Measurements from ENCODE around the gene YY2. TPM values are rescaled to one million over a fixed set of nuclear protein-coding genes. Genes with fewer than 3 reads are reported as not detected.
A peak's percentile ranks its signal among the peaks of the same experiment; 100 is the strongest.

Gene YY2
- total and polyA plus RNA-seq, 2 experiments from 2014 or later, result 1.2 to 1.5 TPM

DNA sequence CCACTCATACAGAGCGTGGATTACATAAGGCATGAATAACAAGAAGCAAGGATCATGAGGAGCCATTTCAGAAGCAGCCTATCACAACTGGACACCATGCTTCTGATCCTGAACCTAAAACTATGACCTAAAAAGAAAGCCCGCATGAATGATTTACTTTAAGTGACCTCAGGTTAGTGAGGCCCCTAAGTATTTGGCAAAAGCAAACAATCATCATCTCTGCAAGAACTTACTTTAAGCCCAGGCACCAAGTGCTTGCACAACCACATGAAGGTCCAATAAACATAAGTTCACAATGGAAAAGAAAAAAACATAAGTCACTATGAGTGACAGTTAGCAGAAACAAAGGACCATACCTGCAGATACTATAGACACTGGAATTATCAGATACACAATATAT is 24.3 kb upstream of the YY2 start:
- Histone ChIP-seq H3K9me3 (ENCODE audit: low read depth) (no peaks in the 10 kb centered on the region), H3K27ac (peak overlapping the region; percentile 54), H3K4me3 (no peak overlapping the region), H3K4me1 (ENCODE audit: insufficient read depth) (no peaks in the 10 kb centered on the region), H3K9me2 (replicated peaks; ENCODE audit: insufficient read depth) (no peaks in the 10 kb centered on the region), H3K27me3 (no peaks in the 10 kb centered on the region), H3K79me2 (no peaks in the 10 kb centered on the region), H3K4me2 (no peak overlapping the region), H3K36me3 (replicated peaks; ENCODE audit: insufficient read depth, low read depth) (no peaks in the 10 kb centered on the region), H2AFZ (no peak overlapping the region), H4K20me1 (ENCODE audit: insufficient read depth, poor library complexity, severe bottlenecking) (no peaks in the 10 kb centered on the region)
- DNase-seq (ENCODE audit: low spot score), result no peak
- TF ChIP-seq EZH2 (IDR thresholded peaks at IDR 0.05; ENCODE audit: borderline replicate concordance), result no peak
- TF ChIP-seq EZH2phosphoT487 (IDR thresholded peaks at IDR 0.05; ENCODE audit: low read depth, severe bottlenecking, unreplicated experiment), result no peak
- TF ChIP-seq, protein P1, sequence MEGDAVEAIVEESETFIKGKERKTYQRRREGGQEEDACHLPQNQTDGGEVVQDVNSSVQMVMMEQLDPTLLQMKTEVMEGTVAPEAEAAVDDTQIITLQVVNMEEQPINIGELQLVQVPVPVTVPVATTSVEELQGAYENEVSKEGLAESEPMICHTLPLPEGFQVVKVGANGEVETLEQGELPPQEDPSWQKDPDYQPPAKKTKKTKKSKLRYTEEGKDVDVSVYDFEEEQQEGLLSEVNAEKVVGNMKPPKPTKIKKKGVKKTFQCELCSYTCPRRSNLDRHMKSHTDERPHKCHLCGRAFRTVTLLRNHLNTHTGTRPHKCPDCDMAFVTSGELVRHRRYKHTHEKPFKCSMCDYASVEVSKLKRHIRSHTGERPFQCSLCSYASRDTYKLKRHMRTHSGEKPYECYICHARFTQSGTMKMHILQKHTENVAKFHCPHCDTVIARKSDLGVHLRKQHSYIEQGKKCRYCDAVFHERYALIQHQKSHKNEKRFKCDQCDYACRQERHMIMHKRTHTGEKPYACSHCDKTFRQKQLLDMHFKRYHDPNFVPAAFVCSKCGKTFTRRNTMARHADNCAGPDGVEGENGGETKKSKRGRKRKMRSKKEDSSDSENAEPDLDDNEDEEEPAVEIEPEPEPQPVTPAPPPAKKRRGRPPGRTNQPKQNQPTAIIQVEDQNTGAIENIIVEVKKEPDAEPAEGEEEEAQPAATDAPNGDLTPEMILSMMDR (IDR thresholded peaks at IDR 0.05; ENCODE audit: poor library complexity), result no peak
- 54% methylated on average over 2 of the region's 2 CpGs for WGBS (ENCODE audit: low lambda C conversion rate, missing lambda C conversion rate)

DNA sequence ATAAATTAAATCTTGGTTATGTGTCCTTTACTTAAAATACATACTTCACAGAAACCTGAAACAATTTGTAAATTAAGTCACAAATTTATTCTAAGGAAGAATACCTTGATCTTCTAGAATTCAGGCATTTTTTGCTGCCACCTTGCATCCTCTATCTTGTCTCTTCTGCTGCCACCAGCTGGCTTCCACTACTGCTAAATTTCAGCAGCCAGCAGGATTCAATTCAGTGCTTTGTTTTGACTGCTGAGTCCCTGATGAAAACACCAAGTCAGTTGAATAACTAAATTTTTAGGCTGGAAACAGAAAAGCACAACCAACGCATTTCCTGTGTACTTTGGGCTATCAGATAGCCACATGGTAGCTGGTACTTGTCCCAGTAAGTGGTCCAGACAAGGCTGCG is 18.7 kb upstream of the YY2 start:
- Histone ChIP-seq H3K4me1 (ENCODE audit: insufficient read depth) (no peaks in the 10 kb centered on the region), H4K20me1 (ENCODE audit: insufficient read depth, poor library complexity, severe bottlenecking) (no peaks in the 10 kb centered on the region), H3K9me2 (replicated peaks; ENCODE audit: insufficient read depth) (no peaks in the 10 kb centered on the region), H3K9me3 (ENCODE audit: low read depth) (no peaks in the 10 kb centered on the region), H3K4me2 (no peak overlapping the region), H3K27ac (no peak overlapping the region), H2AFZ (no peak overlapping the region), H3K79me2 (peaks cover 14% of the 10 kb centered on the region), H3K4me3 (no peak overlapping the region), H3K36me3 (replicated peaks; ENCODE audit: insufficient read depth, low read depth) (no peaks in the 10 kb centered on the region), H3K27me3 (no peaks in the 10 kb centered on the region)
- DNase-seq (ENCODE audit: low spot score), result no peak
- WGBS (ENCODE audit: low lambda C conversion rate, missing lambda C conversion rate), result 72% methylated on average over 2 of the region's 2 CpGs
- TF ChIP-seq EZH2phosphoT487 (IDR thresholded peaks at IDR 0.05; ENCODE audit: low read depth, severe bottlenecking, unreplicated experiment), result no peak
- no peak for TF ChIP-seq EZH2 (IDR thresholded peaks at IDR 0.05; ENCODE audit: borderline replicate concordance)
- TF ChIP-seq, protein P1 (IDR thresholded peaks at IDR 0.05; ENCODE audit: poor library complexity), result no peak

DNA sequence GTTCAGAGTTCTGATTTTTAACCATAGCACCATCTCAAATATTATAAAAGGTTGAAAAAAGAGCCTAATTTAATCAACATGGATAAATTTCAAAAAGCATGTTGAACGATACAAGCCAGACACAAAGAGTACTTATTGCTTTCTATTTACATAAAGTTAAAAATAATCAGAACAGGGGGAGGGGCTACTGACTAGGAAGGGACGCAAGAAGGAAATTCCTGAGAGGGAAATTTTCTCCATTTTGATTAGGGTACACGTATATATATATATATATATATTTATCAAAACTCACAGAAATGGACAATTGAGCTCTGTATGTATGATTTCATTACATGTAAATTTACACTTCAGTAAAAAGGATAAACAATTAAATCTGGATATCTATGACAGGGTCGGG is 16.9 kb upstream of the YY2 start:
- no peaks in the 10 kb centered on the region for H3K9me3 ChIP-seq (ENCODE audit: low read depth)
- TF ChIP-seq EZH2 (IDR thresholded peaks at IDR 0.05; ENCODE audit: borderline replicate concordance) (no peak), EZH2phosphoT487 (IDR thresholded peaks at IDR 0.05; ENCODE audit: low read depth, severe bottlenecking, unreplicated experiment) (no peak)
- TF ChIP-seq, protein P1 (IDR thresholded peaks at IDR 0.05; ENCODE audit: poor library complexity), result no peak
- H4K20me1 ChIP-seq (ENCODE audit: insufficient read depth, poor library complexity, severe bottlenecking), result no peaks in the 10 kb centered on the region
- no peaks in the 10 kb centered on the region for H3K27me3 ChIP-seq
- H3K4me1 ChIP-seq (ENCODE audit: insufficient read depth), result no peaks in the 10 kb centered on the region
- H2AFZ ChIP-seq, result peak overlapping the region; percentile 88
- DNase-seq (ENCODE audit: low spot score), result peak; percentile 49
- H3K4me2 ChIP-seq, result peak overlapping the region; percentile 71
- H3K36me3 ChIP-seq (replicated peaks; ENCODE audit: insufficient read depth, low read depth), result no peaks in the 10 kb centered on the region
- H3K79me2 ChIP-seq, result peaks cover 14% of the 10 kb centered on the region
- 54% methylated on average over 4 of the region's 4 CpGs for WGBS (ENCODE audit: low lambda C conversion rate, missing lambda C conversion rate)
- H3K27ac ChIP-seq, result peak overlapping the region; percentile 90
- no peaks in the 10 kb centered on the region for H3K9me2 ChIP-seq (replicated peaks; ENCODE audit: insufficient read depth)
- peak overlapping the region; percentile 18 for H3K4me3 ChIP-seq

Data from hepatocyte (in vitro differentiated cells).